Stimulated activated naive CD8-positive, alpha-beta T cell treated with anti-CD3 and anti-CD28 coated beads, Interleukin-15, Interleukin-2, amounts not matched to agents 100 U/mL and 50 U/mL, for 24 hours (primary cell): Measurements from ENCODE around the gene VAV1.
"Not testable (repeated sequence)": the region's sequence is repeated elsewhere in the genome, so short reads cannot be mapped to it uniquely, and the experiment has no call there.

Experiments used
- ATAC-seq: fragments of 150-1000 bp; cut with Tn5 transposase; one replicate; pipeline ENCODE4 v1.10.0; 2021
- DNase-seq: peaks from one replicate; pipeline ENCODE4 v3.0.0; 2021

The VAV1 gene

GRCh38 chr19:6819323-6819722 is 46.8 kb downstream of the VAV1 start:
- DNase-seq (no peak), ATAC-seq (no peak)

- no peak for ATAC-seq
- no peak for DNase-seq
These were observed 47.7 kb downstream of the VAV1 start for GRCh38 chr19:6820237-6820636.

GRCh38 chr19:6821639-6822310 is 49.3 kb downstream of the VAV1 start:
- DNase-seq, result no peak
- no peak for ATAC-seq

GRCh38 chr19:6822311-6822670 is 49.8 kb downstream of the VAV1 start:
- DNase-seq (no peak), ATAC-seq (peak; percentile 23)

- no peak for ATAC-seq
- DNase-seq, result no peak
These were observed 52.7 kb downstream of the VAV1 start for GRCh38 chr19:6825076-6825774.

GRCh38 chr19:6826281-6826920 is 53.9 kb downstream of the VAV1 start:
- DNase-seq (no peak), ATAC-seq (no peak)

- DNase-seq, result no peak
- ATAC-seq, result no peak
These were observed 55.8 kb downstream of the VAV1 start for GRCh38 chr19:6828306-6828697.

- DNase-seq (peak; percentile 63), ATAC-seq (peak; percentile 72)
These were observed 56.5 kb downstream of the VAV1 start for GRCh38 chr19:6828698-6829633.

- ATAC-seq, result not testable (repeated sequence)
These were observed 57.3 kb downstream of the VAV1 start for GRCh38 chr19:6829829-6830228.

GRCh38 chr19:6831084-6831483 is 58.6 kb downstream of the VAV1 start:
- ATAC-seq, DNase-seq: not testable (repeated sequence)

More at GRCh38 chr19:6829829-6830228, 57.3 kb downstream of the VAV1 start:
- not testable (repeated sequence) for DNase-seq

- ATAC-seq (no peak), DNase-seq (no peak)
These were observed 59.9 kb downstream of the VAV1 start for GRCh38 chr19:6832412-6832811.

- no peak for DNase-seq
- no peak for ATAC-seq
These were observed 60.8 kb downstream of the VAV1 start for GRCh38 chr19:6833166-6833790.

- no peak for DNase-seq
- ATAC-seq, result no peak
These were observed 61.9 kb downstream of the VAV1 start for GRCh38 chr19:6834433-6834832.

- ATAC-seq (no peak), DNase-seq (no peak)
These were observed 63.0 kb downstream of the VAV1 start for GRCh38 chr19:6835501-6835900.

- no peak for DNase-seq
- peak; percentile 53 for ATAC-seq
These were observed 65.0 kb downstream of the VAV1 start for GRCh38 chr19:6837525-6837924.

GRCh38 chr19:6838062-6838655 is 65.7 kb downstream of the VAV1 start:
- DNase-seq (no peak), ATAC-seq (no peak)

- ATAC-seq, result no peak
- DNase-seq, result no peak
These were observed 70.5 kb downstream of the VAV1 start for GRCh38 chr19:6842871-6843607.

GRCh38 chr19:6847828-6848200 is 75.3 kb downstream of the VAV1 start:
- ATAC-seq (no peak), DNase-seq (no peak)

- no peak for DNase-seq
- no peak for ATAC-seq
These were observed 76.5 kb downstream of the VAV1 start for GRCh38 chr19:6848986-6849385.

- DNase-seq (no peak), ATAC-seq (no peak)
These were observed 77.4 kb downstream of the VAV1 start for GRCh38 chr19:6849876-6850275.

GRCh38 chr19:6851359-6851758 is 78.9 kb downstream of the VAV1 start:
- no peak for DNase-seq
- no peak for ATAC-seq
